HG03469 (cell line): Measurements from ENCODE around the gene TPK1.
"Not testable (repeated sequence)": the region's sequence is repeated elsewhere in the genome, so short reads cannot be mapped to it uniquely, and the experiment has no call there.

ENCODE experiments used
- ATAC-seq: cut with Tn5 transposase; IDR thresholded peaks from one replicate; pipeline ENCODE4 v1.9.1; 2021; ENCODE audit warnings: mild to moderate bottlenecking, moderate library complexity, moderate number of reproducible peaks; ENCODE audit not compliant: unreplicated experiment

TPK1 gene

DNA sequence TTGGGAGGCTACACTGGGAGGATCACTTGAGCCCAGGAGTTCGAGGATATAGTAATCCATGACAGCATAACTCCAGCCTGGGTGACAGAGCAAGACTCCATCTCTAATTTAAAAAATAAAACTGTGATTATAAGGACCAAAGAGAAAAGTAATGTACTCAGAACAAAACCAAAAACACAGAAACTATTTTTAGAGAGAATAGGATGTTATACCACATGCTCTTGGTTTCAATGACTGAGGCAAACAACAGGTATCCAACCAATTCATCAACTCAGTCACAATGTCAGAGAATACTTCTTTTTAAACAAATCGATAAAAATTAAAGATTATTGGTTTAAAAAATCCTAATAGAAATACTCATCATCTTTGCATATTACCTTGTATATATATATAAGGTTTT is 186.7 kb downstream of the TPK1 start:
- ATAC-seq, result peak; percentile 47

DNA sequence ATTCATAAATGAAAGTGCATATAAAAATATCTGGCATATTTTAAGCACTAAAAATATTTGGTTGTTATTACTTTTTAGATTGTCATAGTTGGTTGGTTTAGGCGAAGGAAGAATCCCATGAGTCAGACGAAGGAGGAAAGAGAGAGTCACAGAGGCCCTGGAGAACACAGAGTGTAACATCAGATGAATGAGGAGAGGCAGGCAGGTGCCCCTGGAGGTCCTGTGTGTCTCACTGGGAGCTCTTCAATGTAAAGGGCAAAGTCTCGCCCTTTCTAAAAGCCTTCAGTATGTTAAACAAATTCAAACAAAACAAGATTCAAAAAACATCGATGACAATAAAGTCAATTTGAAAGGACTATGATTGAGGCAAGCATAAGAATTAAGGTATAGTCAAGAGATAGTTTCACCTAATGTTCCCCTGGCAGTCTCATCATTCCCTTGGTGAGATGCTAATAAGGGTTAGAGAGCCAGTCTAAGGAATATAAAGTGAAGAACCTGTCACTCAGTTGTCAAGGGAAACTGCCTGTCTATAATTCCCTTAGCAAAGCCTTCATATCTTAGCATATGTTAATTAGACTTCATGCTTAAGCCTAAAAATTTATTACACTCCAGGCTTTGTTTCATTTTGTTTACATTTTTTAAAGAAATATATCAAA is 194.3 kb downstream of the TPK1 start:
- ATAC-seq, result no peak

GRCh38 chr7:144632724-144633123 is 203.1 kb downstream of the TPK1 start:
- ATAC-seq, result no peak

GRCh38 chr7:144629598-144629997 is 206.3 kb downstream of the TPK1 start:
- no peak for ATAC-seq

GRCh38 chr7:144629011-144629410 is 206.8 kb downstream of the TPK1 start:
- ATAC-seq, result no peak

GRCh38 chr7:144628176-144628575 is 207.7 kb downstream of the TPK1 start:
- ATAC-seq, result no peak

- ATAC-seq, result no peak
Observed at GRCh38 chr7:144622745-144623144, 213.1 kb downstream of the TPK1 start.

DNA sequence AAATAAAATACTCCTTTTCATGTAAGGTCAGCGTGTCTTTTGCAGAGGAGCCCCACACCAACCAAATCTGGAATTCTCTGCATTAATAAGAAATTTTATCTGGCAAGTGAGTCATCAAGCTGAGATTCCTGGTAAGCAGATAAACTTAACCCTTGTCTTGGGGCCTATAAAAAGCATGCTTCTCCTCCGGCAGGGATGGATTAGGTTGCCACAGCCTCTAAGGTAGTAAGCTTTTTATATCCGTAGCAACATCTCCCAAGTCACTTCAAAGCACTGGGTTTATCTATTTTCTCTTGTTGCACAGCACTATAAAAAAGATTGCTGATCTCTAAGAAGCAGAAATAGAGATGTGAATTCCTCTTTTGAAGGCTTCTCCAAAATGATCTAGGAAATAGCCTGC is 229.6 kb downstream of the TPK1 start:
- ATAC-seq, result no peak

GRCh38 chr7:144596953-144597352 is 238.9 kb downstream of the TPK1 start:
- ATAC-seq, result no peak

DNA sequence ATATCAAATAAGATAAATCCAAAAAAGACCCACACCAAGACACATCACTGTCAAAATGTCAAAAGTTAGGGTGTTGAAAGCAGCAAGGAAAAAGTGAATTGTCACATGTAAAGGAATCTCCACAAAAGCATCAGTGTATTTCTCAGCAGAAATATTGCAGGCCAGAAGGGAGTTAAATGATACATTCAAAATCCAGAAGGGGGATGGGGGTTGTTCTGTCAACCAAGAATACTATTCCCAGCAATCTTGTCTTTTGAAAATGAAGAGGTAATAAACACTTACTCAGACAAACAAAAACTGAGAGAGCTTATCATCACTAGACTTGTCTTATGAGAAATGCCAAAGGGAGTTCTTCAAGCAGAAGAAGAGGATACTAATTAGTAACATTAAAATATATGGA is 241.3 kb downstream of the TPK1 start:
- no peak for ATAC-seq

GRCh38 chr7:144588559-144589051 is 247.2 kb downstream of the TPK1 start:
- no peak for ATAC-seq

DNA sequence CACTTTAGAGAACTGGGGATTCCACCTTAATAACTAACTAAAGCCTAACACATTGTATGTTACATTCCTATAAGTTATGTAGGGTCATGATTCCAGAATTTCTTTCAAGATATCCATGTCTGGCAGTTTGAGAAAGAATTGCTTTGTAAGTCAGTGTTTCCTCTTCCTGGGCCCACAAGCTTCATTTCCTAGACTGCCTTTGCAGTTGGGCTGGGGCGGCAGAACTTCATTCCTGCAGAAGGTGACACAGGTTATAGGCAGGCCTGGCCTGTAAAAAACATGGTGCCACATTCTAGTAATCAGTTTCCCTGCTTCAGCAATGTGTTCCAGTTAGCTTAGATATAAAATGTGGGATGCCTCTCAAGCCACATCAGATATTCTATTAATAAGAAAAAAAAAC is 248.2 kb downstream of the TPK1 start:
- no peak for ATAC-seq

DNA sequence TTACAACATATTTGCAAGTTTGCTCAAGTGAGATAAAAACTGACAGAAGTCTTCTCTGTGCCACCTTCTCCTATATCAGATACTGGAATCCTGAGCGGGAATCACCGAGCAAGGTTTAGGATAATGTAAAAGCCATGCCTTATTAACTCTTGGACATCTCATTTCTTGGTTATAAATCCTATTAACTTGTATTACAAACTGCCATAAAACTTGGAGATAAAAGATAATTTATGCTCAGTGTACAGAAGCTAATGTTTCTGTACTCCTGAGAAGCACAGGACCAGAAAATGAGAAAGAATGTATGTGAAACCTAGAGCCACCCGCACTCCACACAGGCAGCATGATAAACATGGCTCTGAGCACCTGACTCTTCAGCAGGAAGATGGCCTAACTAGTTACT is 251.1 kb downstream of the TPK1 start:
- ATAC-seq, result no peak

DNA sequence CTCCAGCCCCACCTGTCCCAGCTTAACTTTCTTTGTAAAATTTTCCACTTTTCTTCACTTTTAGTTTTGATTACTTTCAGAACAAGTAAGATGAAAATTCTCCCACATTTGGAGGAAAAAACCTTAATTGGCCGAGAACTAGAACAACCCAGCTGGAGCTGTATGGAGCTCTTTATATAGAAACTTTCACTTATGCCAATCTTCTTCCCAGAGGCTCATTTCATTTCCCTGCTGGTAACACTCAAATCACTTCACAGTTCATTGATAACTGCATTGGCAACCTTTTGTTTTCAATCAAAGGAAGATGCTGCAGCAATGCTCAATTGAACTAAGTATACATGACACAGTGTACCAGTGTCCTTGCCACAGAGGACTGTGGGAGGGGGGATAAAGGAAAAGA is 256.2 kb downstream of the TPK1 start:
- ATAC-seq, result no peak

- ATAC-seq, result no peak
Observed at GRCh38 chr7:144575456-144575855, 260.4 kb downstream of the TPK1 start.

GRCh38 chr7:144574753-144575152 is 261.1 kb downstream of the TPK1 start:
- not testable (repeated sequence) for ATAC-seq

DNA sequence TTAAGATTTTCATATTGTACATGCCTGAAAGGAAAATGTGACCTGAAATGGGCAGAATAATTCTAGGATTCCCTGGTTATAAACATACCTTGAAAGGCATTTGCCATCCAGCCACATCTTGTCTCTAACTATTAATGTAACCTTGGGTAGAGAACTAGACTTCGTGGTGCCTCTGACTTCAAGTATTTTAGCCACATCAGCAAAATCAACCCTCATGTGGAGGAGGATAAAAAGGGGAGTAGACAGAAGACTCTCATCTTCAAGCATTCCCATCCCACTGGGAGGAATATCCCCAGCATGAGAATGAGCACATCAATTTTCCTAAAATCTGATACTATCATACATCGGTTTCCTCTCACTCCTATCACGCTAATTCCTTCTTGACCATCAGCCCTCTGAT is 267.6 kb downstream of the TPK1 start:
- ATAC-seq, result no peak

GRCh38 chr7:144565586-144565985 is 270.3 kb downstream of the TPK1 start:
- ATAC-seq, result no peak

GRCh38 chr7:144549861-144550260 is 286.0 kb downstream of the TPK1 start:
- no peak for ATAC-seq

- no peak for ATAC-seq
Observed at GRCh38 chr7:144548556-144548955, 287.3 kb downstream of the TPK1 start.

DNA sequence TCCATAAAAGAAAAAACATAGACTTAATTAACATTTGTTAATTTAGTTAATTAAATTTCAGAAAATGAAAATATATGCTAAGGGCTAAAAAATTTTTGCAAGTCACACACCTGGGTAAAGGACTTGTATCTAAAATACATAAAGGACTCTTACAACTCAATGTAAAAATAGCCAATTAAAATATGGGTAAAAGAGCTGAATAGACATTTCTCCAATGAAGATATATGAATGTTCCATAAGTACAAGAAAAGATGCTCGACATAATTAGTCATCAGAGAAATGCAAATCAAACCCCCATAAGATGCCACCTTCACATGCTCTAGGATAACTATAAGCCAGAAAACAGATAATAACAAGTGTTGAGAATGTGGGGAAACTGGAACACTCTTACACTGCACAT is 288.0 kb downstream of the TPK1 start:
- no peak for ATAC-seq

GRCh38 chr7:144546782-144547181 is 289.1 kb downstream of the TPK1 start:
- no peak for ATAC-seq

GRCh38 chr7:144545330-144545729 is 290.5 kb downstream of the TPK1 start:
- ATAC-seq, result no peak
